SJSA1 (cell line): Measurements from ENCODE around the gene CDK10. TPM values are rescaled to one million over a fixed set of nuclear protein-coding genes. Genes with fewer than 3 reads are reported as not detected.

Source experiments
- DNase-seq, 2 experiments: peaks; one replicate each; pipeline ENCODE4 v3.0.0-alpha.2; 2015 to 2020; ENCODE audit warnings: low spot score in 2 of 2, low read depth in 1 of 2
- H3K27ac ChIP-seq: fragments of 250-450 bp; sonication (Bioruptor Pico); 2 replicates; pipeline ENCODE4 v1.5.1; 2020; ENCODE audit warnings: mild to moderate bottlenecking, moderate library complexity
- H3K27me3 ChIP-seq: fragments of 250-450 bp; sonication (Bioruptor Pico); replicated peaks from 2 replicates; pipeline ENCODE4 v1.5.1; 2020; ENCODE audit warnings: mild to moderate bottlenecking, moderate library complexity
- H3K36me3 ChIP-seq: fragments of 250-450 bp; sonication (Bioruptor Pico); 2 replicates; pipeline ENCODE4 v1.5.1; 2020; ENCODE audit warnings: mild to moderate bottlenecking
- H3K4me1 ChIP-seq: fragments of 250-450 bp; sonication (Bioruptor Pico); replicated peaks from 2 replicates; pipeline ENCODE4 v1.6.1; 2021; ENCODE audit warnings: mild to moderate bottlenecking
- H3K4me3 ChIP-seq: fragments of 250-450 bp; sonication (Bioruptor Pico); 2 replicates; pipeline ENCODE4 v1.5.1; 2020; ENCODE audit warnings: mild to moderate bottlenecking
- H3K9me3 ChIP-seq: fragments of 250-450 bp; sonication (Bioruptor Pico); replicated peaks from 2 replicates; pipeline ENCODE4 v1.5.1; 2020; ENCODE audit warnings: mild to moderate bottlenecking
- total RNA-seq: library from RNA; depleted of rRNA; stranded (reverse); fragments of >200 nt; shearing (Covaris generic); gene quantifications from 2 replicates; pipeline ENCODE4 v1.2.3, GENCODE V29; 2014; rRNA removed

Gene CDK10
- total RNA-seq, 1 experiment from 2014 or later = 26.8 TPM

DNA sequence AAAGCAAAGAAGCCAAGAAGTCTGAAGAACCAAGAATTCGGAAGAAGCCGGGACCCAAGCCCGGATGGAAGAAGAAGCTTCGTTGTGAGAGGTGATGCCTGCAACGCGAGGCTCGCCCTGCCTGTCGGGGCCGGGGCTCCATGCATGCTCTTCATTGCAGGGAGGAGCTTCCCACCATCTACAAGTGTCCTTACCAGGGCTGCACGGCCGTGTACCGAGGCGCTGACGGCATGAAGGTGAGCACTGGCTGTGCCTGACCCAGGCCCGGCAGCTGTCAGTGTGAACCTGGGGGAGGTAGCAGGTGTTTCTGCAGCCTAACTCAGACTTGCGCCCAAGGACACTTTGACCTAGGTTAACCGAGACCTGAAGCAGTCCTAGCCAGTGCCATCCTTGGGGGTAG lies 46.8 kb downstream of the CDK10 start:
- peaks cover 90% of the 10 kb centered on the region for H3K36me3 ChIP-seq

DNA sequence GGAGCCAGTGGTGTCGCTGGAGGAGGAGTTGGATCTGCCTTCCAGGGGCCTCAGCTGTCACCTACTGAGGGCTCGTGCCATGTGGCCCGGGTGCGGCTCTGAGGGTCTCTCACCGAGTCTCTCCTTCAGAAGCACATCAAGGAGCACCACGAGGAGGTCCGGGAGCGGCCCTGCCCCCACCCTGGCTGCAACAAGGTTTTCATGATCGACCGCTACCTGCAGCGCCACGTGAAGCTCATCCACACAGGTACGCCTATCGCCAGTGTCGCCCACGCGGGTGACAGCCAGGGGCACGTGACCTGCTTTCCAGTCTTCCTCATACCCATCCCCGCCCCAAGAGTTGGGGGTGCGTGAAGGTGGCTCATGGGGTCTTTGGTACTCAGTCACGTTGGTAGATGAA lies 47.3 kb downstream of the CDK10 start:
- no peaks in the 10 kb centered on the region for H3K4me1 ChIP-seq

More for the DNA sequence above, 46.8 kb downstream of the CDK10 start:
- Histone ChIP-seq H3K27me3 (no peaks in the 10 kb centered on the region), H3K4me1 (no peaks in the 10 kb centered on the region), H3K4me3 (no peak overlapping the region), H3K9me3 (no peaks in the 10 kb centered on the region), H3K27ac (no peak overlapping the region)
- no peak for DNase-seq

DNA sequence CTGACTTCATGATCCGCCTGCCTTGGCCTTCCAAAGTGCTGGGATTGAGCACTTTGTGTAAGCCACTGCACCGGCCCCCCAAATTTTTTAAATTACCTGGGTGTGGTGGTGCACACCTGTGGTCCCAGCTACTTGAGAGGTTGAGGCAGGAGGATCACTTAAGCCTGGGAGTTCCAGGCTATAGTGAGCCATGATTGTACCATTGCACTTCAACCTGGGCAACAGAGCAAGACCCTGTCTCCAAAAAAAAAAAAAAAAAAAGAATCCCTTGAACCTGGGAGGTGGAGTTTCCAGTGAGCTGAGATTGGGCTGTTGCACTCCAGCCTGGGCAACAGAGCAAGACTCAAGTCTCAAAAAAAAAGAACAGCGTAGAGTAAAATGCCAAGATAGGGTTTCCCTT lies 50.1 kb downstream of the CDK10 start:
- peaks cover 91% of the 10 kb centered on the region for H3K36me3 ChIP-seq
- no peaks in the 10 kb centered on the region for H3K27me3 ChIP-seq
- no peaks in the 10 kb centered on the region for H3K4me1 ChIP-seq
- H3K27ac ChIP-seq = no peak overlapping the region
- DNase-seq = no peak
- no peaks in the 10 kb centered on the region for H3K9me3 ChIP-seq
- no peak overlapping the region for H3K4me3 ChIP-seq

More for the DNA sequence above, 47.3 kb downstream of the CDK10 start:
- Histone ChIP-seq H3K27me3 (no peaks in the 10 kb centered on the region), H3K9me3 (no peaks in the 10 kb centered on the region), H3K36me3 (peaks cover 90% of the 10 kb centered on the region), H3K4me3 (no peak overlapping the region), H3K27ac (no peak overlapping the region)
- no peak for DNase-seq

DNA sequence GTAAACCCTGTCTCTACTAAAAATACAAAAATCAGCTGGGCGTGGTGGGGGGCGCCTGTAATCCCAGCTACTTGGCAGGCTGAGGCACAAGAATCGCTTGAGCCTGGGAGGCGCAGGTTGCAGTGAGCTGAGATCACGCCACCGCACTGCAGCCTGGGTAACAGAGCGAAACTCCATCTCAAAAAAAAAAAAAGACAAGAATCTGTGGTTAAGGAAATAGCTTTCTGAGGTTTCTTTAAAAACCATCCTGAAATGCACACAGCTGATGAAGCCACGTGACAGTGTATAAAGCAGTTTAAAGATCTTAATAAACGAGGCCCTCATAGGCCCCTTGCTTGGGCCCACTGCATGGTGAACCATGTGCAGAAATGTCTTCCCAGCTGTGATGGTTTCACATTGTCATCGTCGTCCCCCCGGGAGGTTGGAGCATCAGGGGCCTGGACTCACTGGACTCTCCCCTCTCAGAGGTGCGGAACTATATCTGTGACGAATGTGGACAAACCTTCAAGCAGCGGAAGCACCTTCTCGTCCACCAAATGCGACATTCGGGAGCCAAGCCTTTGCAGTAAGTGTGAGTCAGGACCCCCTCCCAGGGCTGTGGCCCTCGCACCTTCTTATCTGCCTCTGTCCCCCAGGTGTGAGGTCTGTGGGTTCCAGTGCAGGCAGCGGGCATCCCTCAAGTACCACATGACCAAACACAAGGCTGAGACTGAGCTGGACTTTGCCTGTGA lies 51.0 kb downstream of the CDK10 start:
- H3K4me1 ChIP-seq = no peaks in the 10 kb centered on the region
- H3K27me3 ChIP-seq = no peaks in the 10 kb centered on the region
- no peak overlapping the region for H3K4me3 ChIP-seq
- DNase-seq = no peak
- peaks cover 91% of the 10 kb centered on the region for H3K36me3 ChIP-seq
- no peak overlapping the region for H3K27ac ChIP-seq
- H3K9me3 ChIP-seq = no peaks in the 10 kb centered on the region

DNA sequence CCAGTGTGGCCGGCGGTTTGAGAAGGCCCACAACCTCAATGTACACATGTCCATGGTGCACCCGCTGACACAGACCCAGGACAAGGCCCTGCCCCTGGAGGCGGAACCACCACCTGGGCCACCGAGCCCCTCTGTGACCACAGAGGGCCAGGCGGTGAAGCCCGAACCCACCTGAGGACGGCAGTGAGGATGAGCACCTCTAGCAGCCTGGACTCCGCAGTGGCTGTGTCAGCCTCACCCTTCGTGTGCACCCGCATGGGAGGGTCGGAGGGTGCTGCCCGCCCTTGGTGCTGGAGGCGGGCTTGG lies 51.5 kb downstream of the CDK10 start:
- no peak overlapping the region for H3K4me3 ChIP-seq
- no peaks in the 10 kb centered on the region for H3K4me1 ChIP-seq
- no peaks in the 10 kb centered on the region for H3K9me3 ChIP-seq
- H3K27ac ChIP-seq = no peak overlapping the region
- H3K27me3 ChIP-seq = no peaks in the 10 kb centered on the region
- DNase-seq = no peak
- peaks cover 95% of the 10 kb centered on the region for H3K36me3 ChIP-seq

DNA sequence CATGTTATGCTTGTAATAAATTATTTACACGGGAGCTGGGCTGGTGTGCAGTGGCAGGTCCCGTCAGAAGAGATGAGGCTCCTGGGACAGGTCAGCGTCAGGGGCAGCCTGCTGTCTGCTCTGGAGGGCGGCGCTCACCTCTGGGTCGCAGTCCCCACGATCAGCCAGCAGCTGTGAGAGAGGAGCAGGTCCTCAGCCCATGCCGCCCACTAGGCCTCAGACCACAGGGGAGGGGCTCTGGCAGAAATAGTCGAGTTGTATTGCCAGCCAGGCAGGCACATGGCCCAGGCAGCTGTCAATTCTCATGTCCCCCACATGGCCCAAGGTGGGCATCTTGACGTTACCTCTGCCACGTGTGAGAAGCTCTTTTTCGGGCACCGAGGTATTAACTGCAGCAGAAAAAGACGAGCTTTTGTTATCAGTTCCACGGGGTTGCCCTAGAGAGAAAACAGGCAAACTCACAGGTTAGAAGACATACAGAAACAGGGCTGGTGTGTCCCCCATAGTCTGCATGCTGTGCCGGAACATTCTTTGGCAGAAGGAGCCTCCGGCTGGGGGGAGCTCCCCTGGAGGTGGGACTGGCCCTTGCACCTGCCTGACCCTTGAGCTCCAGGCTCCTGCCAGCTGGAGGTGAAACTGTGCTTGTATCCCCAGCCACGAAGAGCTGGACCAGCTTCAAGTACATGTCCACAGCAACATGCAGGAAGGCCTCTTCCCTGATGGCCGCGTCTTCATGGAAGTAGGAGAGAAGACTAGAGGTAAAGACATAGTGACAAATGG lies 52.2 kb downstream of the CDK10 start:
- H3K4me1 ChIP-seq = no peaks in the 10 kb centered on the region
- DNase-seq = no peak
- peaks cover 95% of the 10 kb centered on the region for H3K36me3 ChIP-seq
- H3K27me3 ChIP-seq = no peaks in the 10 kb centered on the region
- no peaks in the 10 kb centered on the region for H3K9me3 ChIP-seq
- no peak overlapping the region for H3K4me3 ChIP-seq
- no peak overlapping the region for H3K27ac ChIP-seq

DNA sequence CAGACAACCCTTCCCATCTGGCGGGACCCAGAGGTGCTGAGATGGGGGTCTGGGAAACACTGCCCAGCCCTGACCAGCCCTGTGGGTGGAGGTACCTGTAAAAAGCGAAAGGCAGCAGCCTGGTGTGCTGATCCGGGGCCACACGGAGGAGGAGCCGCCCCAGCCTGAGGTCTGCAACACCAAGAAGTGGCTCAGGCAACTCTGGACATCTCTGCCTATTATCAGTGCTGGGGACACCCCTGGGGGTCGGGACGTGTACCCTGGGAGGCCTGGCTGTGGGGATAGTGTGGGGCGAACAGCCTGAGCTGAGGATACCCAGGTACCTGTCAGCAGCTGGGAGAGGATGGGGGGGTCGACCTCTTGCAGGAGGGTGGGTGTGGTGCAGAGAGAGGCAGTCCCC lies 52.9 kb downstream of the CDK10 start:
- DNase-seq = no peak
- Histone ChIP-seq H3K27ac (no peak overlapping the region), H3K27me3 (no peaks in the 10 kb centered on the region), H3K4me1 (no peaks in the 10 kb centered on the region), H3K9me3 (no peaks in the 10 kb centered on the region), H3K36me3 (peaks cover 95% of the 10 kb centered on the region), H3K4me3 (no peak overlapping the region)

DNA sequence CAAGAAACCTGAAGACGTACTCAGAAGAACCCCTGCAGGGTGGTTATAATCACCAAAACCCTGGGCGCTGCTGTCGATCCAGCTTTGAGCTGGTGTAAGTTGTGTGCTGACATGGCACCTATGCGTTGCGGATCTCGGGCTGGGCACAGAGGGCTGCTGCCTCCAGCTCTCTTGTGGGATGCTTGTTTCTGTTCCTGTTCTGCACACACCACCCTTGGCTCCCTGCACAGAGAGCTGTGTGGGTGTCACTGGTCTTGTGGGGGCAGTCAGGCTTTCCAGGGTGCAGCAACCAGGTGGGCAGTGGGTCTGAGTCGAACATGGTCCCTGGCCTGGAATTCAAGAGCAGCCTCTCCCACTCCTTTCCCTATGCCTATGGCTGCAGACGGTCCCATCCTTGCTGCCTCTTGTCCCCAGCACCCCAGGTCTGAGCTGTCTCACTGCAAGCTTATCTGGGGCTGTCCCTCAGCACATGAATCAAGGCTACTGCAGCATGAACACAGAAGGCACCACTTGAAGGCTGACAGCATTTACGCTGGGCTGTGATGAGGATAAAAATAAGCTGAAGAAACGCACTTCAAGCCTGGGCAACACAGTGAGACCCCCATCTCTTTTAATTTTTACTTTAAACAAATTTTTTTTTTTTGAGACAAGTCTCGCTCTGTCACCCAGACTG lies 55.0 kb downstream of the CDK10 start:
- H3K27ac ChIP-seq = no peak overlapping the region
- H3K4me3 ChIP-seq = no peak overlapping the region
- H3K9me3 ChIP-seq = no peaks in the 10 kb centered on the region
- H3K36me3 ChIP-seq = peaks cover 89% of the 10 kb centered on the region
- no peak for DNase-seq
- no peaks in the 10 kb centered on the region for H3K4me1 ChIP-seq
- H3K27me3 ChIP-seq = no peaks in the 10 kb centered on the region

DNA sequence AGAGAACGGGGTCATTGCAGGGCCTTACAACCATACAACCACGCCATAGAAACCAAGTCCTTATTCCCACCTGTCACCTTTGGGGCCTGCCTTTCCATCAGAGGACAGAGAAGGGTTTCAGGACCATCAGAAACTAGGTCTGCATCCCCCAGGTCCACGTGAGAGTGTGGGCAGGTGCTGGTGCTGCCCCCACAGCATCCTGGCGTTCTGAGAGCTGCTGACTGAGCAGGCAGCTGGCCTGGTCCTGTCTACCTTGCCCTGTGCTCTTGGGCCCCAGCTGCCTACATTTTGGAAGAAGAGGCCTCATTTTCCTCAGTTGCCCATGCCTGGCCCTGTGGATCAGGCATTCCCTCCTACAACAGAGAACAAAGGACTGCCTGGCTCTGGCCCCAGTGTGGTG lies 56.5 kb downstream of the CDK10 start:
- DNase-seq = no peak
- H3K36me3 ChIP-seq = peaks cover 90% of the 10 kb centered on the region
- no peaks in the 10 kb centered on the region for H3K27me3 ChIP-seq
- no peaks in the 10 kb centered on the region for H3K9me3 ChIP-seq
- no peak overlapping the region for H3K27ac ChIP-seq
- no peak overlapping the region for H3K4me3 ChIP-seq
- H3K4me1 ChIP-seq = no peaks in the 10 kb centered on the region

DNA sequence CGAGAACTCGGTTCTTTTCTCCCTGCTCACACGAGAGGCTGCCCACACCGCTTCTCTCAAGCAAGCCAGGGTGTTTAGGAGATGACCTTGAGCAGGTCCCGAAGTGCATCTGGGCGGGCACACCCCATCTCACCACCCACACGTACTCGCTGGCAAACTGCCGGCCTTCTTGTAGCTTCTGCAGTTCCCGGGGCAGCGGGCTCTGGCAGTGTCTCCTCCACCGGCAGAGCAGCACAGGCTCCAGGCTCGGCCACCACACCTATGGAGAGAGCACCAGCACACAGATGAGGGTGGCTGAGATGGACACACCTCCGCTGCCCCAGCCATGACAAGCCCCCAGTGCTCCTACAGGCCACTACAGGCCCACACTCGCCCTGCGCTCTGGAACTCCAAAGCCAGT lies 58.3 kb downstream of the CDK10 start:
- H3K27ac ChIP-seq = no peak overlapping the region
- no peak for DNase-seq
- peaks cover 90% of the 10 kb centered on the region for H3K36me3 ChIP-seq

More for the DNA sequence above, 58.3 kb downstream of the CDK10 start:
- no peaks in the 10 kb centered on the region for H3K27me3 ChIP-seq
- no peaks in the 10 kb centered on the region for H3K9me3 ChIP-seq
- H3K4me3 ChIP-seq = no peak overlapping the region
- H3K4me1 ChIP-seq = no peaks in the 10 kb centered on the region

Other genes with a start within 250 kb of the CDK10 start
- 48.0 and 55.6 TPM in 2 replicates for gene ANKRD11, start 196.1 kb upstream of the CDK10 start, total RNA-seq
- 131 and 144 TPM in 2 replicates for gene SPG7, start 178.3 kb upstream of the CDK10 start, total RNA-seq
- 2,780 and 5,802 TPM in 2 replicates for gene RPL13, start 126.0 kb upstream of the CDK10 start, total RNA-seq
- gene CPNE7, start 110.9 kb upstream of the CDK10 start, total RNA-seq = 0.84 TPM in 1 of 2 replicates, not detected in the other
- gene DPEP1, start 73.0 kb upstream of the CDK10 start, total RNA-seq = 6.2 and 10.7 TPM in 2 replicates
- 91.1 and 118 TPM in 2 replicates for gene CHMP1A, start 29.0 kb upstream of the CDK10 start, total RNA-seq
- 5.5 and 8.3 TPM in 2 replicates for gene SPATA33, start 28.9 kb upstream of the CDK10 start, total RNA-seq
- gene SPATA2L, start 15.0 kb downstream of the CDK10 start, total RNA-seq = 12.1 and 18.4 TPM in 2 replicates
- gene VPS9D1, start 34.2 kb downstream of the CDK10 start, total RNA-seq = 4.5 and 8.1 TPM in 2 replicates
- gene ZNF276, start 34.8 kb downstream of the CDK10 start, total RNA-seq = 7.8 and 16.4 TPM in 2 replicates
- 16.0 and 27.8 TPM in 2 replicates for gene FANCA, start 130.0 kb downstream of the CDK10 start, total RNA-seq
- 2.3 and 2.7 TPM in 2 replicates for gene SPIRE2, start 141.8 kb downstream of the CDK10 start, total RNA-seq
- gene TCF25, start 186.9 kb downstream of the CDK10 start, total RNA-seq = 122 and 128 TPM in 2 replicates
- 5.4 and 9.2 TPM in 2 replicates for gene MC1R, start 232.2 kb downstream of the CDK10 start, total RNA-seq
- 58.2 and 104 TPM in 2 replicates for gene TUBB3, start 236.7 kb downstream of the CDK10 start, total RNA-seq